Heart left ventricle (tissue), 16 donors: ENCODE data around the gene TPR. TPM values are rescaled to one million over a fixed set of nuclear protein-coding genes. Genes with fewer than 3 reads are reported as not detected.

Experiments used
- ATAC-seq, 4 donors: fragments of 200-7000 bp; cut with Tn5 transposase; one replicate each; pipeline ENCODE4 v1.9.1; 2020 to 2022; ENCODE audit warnings: moderate library complexity in 4 of 4, mild to moderate bottlenecking in 3 of 4, moderate number of reproducible peaks in 1 of 4
- DNase-seq, 5 donors: peaks; one replicate each; pipeline ENCODE4 v3.0.0-alpha.2; 2020
- H3K27ac ChIP-seq, 12 donors: fragments of 200-600 bp; sonication (generic) in 4 of 12; one replicate each; pipeline versions ENCODE4 v1.5.0 to v1.8.0; 2016 to 2022; ENCODE audit warnings: mild to moderate bottlenecking in 2 of 12
- H3K27me3 ChIP-seq, 9 donors: fragments of 200-600 bp; sonication (generic) in 2 of 9; one replicate each; pipeline versions ENCODE4 v1.5.1 to v1.8.0; 2016 to 2022; ENCODE audit warnings: mild to moderate bottlenecking in 3 of 9
- H3K36me3 ChIP-seq, 9 donors: fragments of 200-600 bp; sonication (generic) in 2 of 9; one replicate each; pipeline versions ENCODE4 v1.5.0 to v1.8.0; 2018 to 2022; ENCODE audit warnings: mild to moderate bottlenecking in 2 of 9
- H3K4me1 ChIP-seq, 12 donors: fragments of 200-600 bp; sonication (generic) in 4 of 12; one replicate each; pipeline versions ENCODE4 v1.5.0 to v1.8.0; 2016 to 2022; ENCODE audit warnings: mild to moderate bottlenecking in 3 of 12
- H3K4me3 ChIP-seq, 12 donors: fragments of 200-600 bp; sonication (generic) in 4 of 12; one replicate each; pipeline versions ENCODE4 v1.5.0 to v1.8.0; 2017 to 2022; ENCODE audit warnings: mild to moderate bottlenecking in 9 of 12, moderate library complexity in 4 of 12
- H3K9me3 ChIP-seq, 12 donors: fragments of 200-600 bp; sonication (generic) in 4 of 12; one replicate each; pipeline versions ENCODE4 v1.5.0 to v1.8.0; 2016 to 2022; ENCODE audit warnings: mild to moderate bottlenecking in 1 of 12
- POLR2A ChIP-seq, 2 donors: fragments of 450-650 bp; IDR thresholded peaks; one replicate each; pipeline ENCODE4 v1.6.1; 2017; ENCODE audit warnings: antibody characterized with exemption in 2 of 2, mild to moderate bottlenecking in 2 of 2, moderate library complexity in 2 of 2
- WGBS, 4 donors: extraction: QIAGEN DNeasy Blood & Tissue Kit in 2 of 4; methylation state at CpG; one replicate each; pipeline versions ENCODE4 v1.1.5 to v1.1.7; 2013 to 2018; 5-methylcytosine and 5-hydroxymethylcytosine counted together
- intact Hi-C, 10 donors: fragments of 100-400 bp; cut with DNase I; formaldehyde crosslinking; loops; one replicate each; pipeline versions ENCODE4 v1.11.1 to v1.14.2; 2022
- polyA plus RNA-seq, 2 donors: library from polyadenylated mRNA; stranded (reverse); fragments of 200-250 nt; gene quantifications; one replicate each; pipeline ENCODE4 v1.2.3, GENCODE V29; 2013
- total RNA-seq, 9 donors: library from RNA; depleted of rRNA in 2 of 9; stranded (reverse); fragments of >200 nt in 2 of 9; fragmentation: NEBNext Ultra II Directional in 3 of 9; extraction: Animal tissue kit (Norgen Biotek cat#: 25700) in 3 of 9; gene quantifications; one replicate each; pipeline versions ENCODE4 v1.1.0 to v1.2.4, GENCODE V29; 2016 to 2023
- TF ChIP-seq, protein P1 (sequence below), 12 donors: fragments of 200-600 bp; sonication (generic) in 4 of 12; IDR thresholded peaks; one replicate each; pipeline versions ENCODE4 v1.5.0 to v1.8.0; 2018 to 2022; ENCODE audit warnings: antibody characterized with exemption in 12 of 12, mild to moderate bottlenecking in 5 of 12
- donor health status: ischemic (EF 13 %, LVEDD 7.1; RV severe dilation, severe dysfunction).
- donor health status: healthy with polysubstance abuse.
- donor health status: DM: no; HTN: yes; CAD: no.
- donor health status: DM: no; HTN: no; CAD: no.
- donor health status: ischemic (EF 25% LVEDD 6.9; RV normal size, moderate dysfunction).
- donor health status: ischemic (EF 25% LVEDD 5.7; RV mildly dilated, moderate dysfunction).
- donor health status: healthy.
- donor health status: DM: yes; HTN: yes; CAD: no.
- donor health status: ischemic (EF 35%, LVEDD 5.7; RV mildly dilated, moderate dysfunction).
- donor health status: nonischemic (EF 11% LVEDD 7.7; RV severe dilation, severe dysfunction).
- donor health status: DM: yes; HTN: yes; CAD: no.
- donor health status: PGD.
- donor health status: ischemic (EF 29% LVEDD 5.4; RV normal size, mild dysfunction).
- donor health status: nonischemic (EF 23%, LVEDD 6.1; RV moderate dilation, normal function).

TPR gene
- total and polyA plus RNA-seq, 11 donors = 11.0 to 90.8 (median 54.3) TPM

DNA sequence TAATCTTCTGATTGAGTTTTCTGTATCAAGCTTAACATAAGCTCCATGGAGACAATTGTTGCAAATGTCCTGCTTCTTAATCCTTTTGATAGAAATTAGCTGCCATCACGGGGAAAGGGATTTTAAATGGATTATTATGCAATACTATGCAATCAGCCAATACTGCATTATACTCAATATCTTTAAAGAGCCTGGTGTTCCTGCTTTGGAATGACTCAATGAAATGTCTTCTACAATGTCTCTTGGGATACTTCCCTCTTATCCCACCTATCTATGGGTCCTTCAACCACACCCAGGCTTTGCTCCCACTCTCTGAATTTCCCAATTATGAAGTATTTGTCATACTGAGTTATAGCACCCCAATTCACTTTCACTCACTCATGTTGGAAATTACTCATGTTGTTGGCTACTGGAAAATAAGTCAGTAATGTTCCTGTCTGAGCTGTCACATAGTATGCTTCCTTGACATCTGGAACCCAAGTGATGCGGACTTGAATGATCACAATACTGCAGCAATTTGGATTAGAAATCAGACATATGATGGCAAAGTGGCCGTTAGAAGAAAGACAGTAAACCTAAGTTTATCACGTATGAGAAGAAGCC, 85.0 kb downstream of the TPR start:
- H3K4me1 ChIP-seq = no peaks in the 10 kb centered on the region
- no peak overlapping the region for H3K4me3 ChIP-seq
- no peak for TF ChIP-seq POLR2A (IDR thresholded peaks at IDR 0.05)
- TF ChIP-seq, protein P1, sequence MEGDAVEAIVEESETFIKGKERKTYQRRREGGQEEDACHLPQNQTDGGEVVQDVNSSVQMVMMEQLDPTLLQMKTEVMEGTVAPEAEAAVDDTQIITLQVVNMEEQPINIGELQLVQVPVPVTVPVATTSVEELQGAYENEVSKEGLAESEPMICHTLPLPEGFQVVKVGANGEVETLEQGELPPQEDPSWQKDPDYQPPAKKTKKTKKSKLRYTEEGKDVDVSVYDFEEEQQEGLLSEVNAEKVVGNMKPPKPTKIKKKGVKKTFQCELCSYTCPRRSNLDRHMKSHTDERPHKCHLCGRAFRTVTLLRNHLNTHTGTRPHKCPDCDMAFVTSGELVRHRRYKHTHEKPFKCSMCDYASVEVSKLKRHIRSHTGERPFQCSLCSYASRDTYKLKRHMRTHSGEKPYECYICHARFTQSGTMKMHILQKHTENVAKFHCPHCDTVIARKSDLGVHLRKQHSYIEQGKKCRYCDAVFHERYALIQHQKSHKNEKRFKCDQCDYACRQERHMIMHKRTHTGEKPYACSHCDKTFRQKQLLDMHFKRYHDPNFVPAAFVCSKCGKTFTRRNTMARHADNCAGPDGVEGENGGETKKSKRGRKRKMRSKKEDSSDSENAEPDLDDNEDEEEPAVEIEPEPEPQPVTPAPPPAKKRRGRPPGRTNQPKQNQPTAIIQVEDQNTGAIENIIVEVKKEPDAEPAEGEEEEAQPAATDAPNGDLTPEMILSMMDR (IDR thresholded peaks at IDR 0.05) = no peak
- intact Hi-C loops = no loop called here
- no peaks in the 10 kb centered on the region for H3K36me3 ChIP-seq
- ATAC-seq (no peak), DNase-seq (no peak)
- 86 to 91% (median 90%) methylated on average over 4 of the region's 4 CpGs for WGBS, 4 donors
- peaks cover 0 to 3% (median 0%) of the 10 kb centered on the region in 9 donors for H3K27me3 ChIP-seq
- no peaks in the 10 kb centered on the region for H3K9me3 ChIP-seq
- H3K27ac ChIP-seq = no peak overlapping the region

DNA sequence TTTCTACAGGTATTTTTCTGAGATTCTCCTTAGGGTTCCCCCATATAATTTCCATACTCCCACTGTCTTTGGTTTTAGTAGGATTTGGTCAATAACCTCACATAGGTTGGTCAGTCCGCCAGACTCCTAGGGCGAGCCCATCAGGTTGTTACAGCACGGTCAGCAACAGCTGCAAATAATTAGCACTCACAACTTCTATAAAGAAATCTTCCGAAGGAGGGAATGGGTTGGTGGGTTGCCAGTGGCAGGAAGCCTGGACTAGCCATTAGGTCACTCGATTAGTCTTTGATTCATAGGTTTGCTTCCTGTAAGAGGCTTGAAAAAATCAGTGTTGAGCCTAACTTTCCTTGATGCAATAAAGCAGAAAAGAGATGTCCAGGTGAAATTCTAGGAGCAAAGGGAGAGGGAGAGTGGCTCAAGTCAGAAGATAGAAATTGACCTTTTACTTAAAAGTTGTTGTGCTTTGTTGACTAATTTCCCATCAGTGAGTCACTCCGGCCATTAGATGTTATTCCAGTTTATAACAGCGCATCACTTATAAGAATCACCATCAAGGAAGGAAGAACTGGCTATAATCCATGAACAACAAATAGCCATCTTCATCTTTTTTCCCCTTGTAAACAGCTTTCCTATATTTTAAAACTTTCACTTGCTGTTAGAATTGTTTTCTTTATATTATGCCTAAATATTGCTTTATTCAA, 88.3 kb downstream of the TPR start:
- 74 to 81% (median 78%) methylated on average over 7 of the region's 7 CpGs for WGBS, 4 donors
- H3K27me3 ChIP-seq = peaks cover 0 to 3% (median 0%) of the 10 kb centered on the region in 9 donors
- no peak for ATAC-seq
- no peaks in the 10 kb centered on the region for H3K36me3 ChIP-seq
- intact Hi-C loops = no loop called here
- no peaks in the 10 kb centered on the region for H3K9me3 ChIP-seq
- no peak overlapping the region for H3K4me3 ChIP-seq
- no peak for DNase-seq
- TF ChIP-seq, protein P1 (IDR thresholded peaks at IDR 0.05) = no peak
- TF ChIP-seq POLR2A (IDR thresholded peaks at IDR 0.05) = no peak
- no peak overlapping the region for H3K27ac ChIP-seq
- H3K4me1 ChIP-seq = no peaks in the 10 kb centered on the region

DNA sequence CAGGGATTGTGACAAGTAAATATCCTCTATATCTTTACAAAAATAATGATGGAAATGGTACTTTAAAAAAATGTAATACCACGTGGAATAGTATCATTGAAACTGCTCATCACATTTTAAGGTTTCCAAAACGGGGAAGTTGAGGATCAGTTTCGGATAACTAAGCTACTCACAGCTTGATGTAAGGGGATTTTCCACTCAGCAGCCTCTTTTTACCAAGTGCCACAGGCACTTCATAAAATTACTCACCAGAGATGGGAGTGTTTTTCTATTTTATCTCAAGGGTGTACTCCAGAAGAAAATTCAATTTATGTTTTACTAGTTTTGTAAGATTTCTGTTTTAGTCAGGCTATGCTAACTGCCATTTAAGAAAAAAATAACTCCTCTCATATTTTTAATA, 91.7 kb downstream of the TPR start:
- WGBS, 4 donors = 70 to 74% (median 72%) methylated on average over 3 of the region's 3 CpGs
- no peak for ATAC-seq

DNA sequence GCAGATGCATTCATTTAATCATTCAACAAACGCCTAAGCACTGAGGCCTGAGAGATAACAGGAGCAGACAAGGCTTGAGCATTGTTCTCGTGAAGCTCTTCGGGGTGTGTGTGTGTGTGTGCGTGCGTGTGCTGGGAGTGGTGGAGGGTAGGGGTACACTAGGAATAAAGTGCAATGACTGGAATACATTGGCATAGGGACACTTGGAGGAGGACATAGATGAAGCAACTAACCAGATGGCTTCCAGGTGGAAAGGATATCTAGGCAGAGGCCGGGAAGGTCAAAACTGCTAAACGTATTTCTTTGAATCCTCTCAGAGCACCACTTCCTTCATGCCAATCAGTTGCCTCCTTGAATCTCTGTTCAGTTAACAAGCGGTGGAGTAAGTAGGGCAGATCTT, 92.6 kb downstream of the TPR start:
- Histone ChIP-seq H3K27me3 (no peaks in the 10 kb centered on the region), H3K4me1 (no peaks in the 10 kb centered on the region), H3K36me3 (no peaks in the 10 kb centered on the region), H3K4me3 (no peak overlapping the region), H3K9me3 (no peaks in the 10 kb centered on the region), H3K27ac (no peak overlapping the region)
- 59 to 66% (median 64%) methylated on average over 8 of the region's 8 CpGs for WGBS, 4 donors
- intact Hi-C loops = no loop called here
- DNase-seq (no peak), ATAC-seq (no peak)
- TF ChIP-seq POLR2A (IDR thresholded peaks at IDR 0.05) = no peak
- TF ChIP-seq, protein P1 (IDR thresholded peaks at IDR 0.05) = no peak

More for the DNA sequence above, 91.7 kb downstream of the TPR start:
- no peak for DNase-seq
- Histone ChIP-seq H3K36me3 (no peaks in the 10 kb centered on the region), H3K27ac (no peak overlapping the region), H3K4me3 (no peak overlapping the region), H3K9me3 (no peaks in the 10 kb centered on the region), H3K27me3 (no peaks in the 10 kb centered on the region), H3K4me1 (no peaks in the 10 kb centered on the region)
- TF ChIP-seq, protein P1 (IDR thresholded peaks at IDR 0.05) = no peak
- no peak for TF ChIP-seq POLR2A (IDR thresholded peaks at IDR 0.05)
- intact Hi-C loops = no loop called here
